Measurements from ENCODE around the gene GATB.

GATB gene

GRCh38 chr4:151750156-151750555 is 10.7 kb downstream of the GATB start:
- Histone ChIP-seq H3K79me2 (ENCODE audit: insufficient read depth, low read length) (no peaks in the 10 kb centered on the region), H3K4me3 (ENCODE audit: insufficient read depth, low read length, poor library complexity, severe bottlenecking) (no peak overlapping the region), H3K27me3 (ENCODE audit: low read length) (no peaks in the 10 kb centered on the region), H3F3A (ENCODE audit: insufficient read depth) (no peaks in the 10 kb centered on the region), H3K36me3 (ENCODE audit: low read length) (no peaks in the 10 kb centered on the region), H4K20me1 (ENCODE audit: low read depth, low read length) (no peaks in the 10 kb centered on the region), H3K4me2 (ENCODE audit: low read depth, low read length, poor library complexity, severe bottlenecking) (no peak overlapping the region), H3K27ac (ENCODE audit: low read depth, low read length) (no peak overlapping the region), H3K9me2 (replicated peaks; ENCODE audit: insufficient read depth, low read length) (no peaks in the 10 kb centered on the region), H3K9ac (ENCODE audit: low read length) (no peak overlapping the region), H3K9me3 (ENCODE audit: insufficient read depth, low read length) (no peaks in the 10 kb centered on the region), H2AFZ (ENCODE audit: low read depth, low read length, severe bottlenecking) (no peak overlapping the region)
- TF ChIP-seq CTCF (IDR thresholded peaks at IDR 0.05; ENCODE audit: insufficient read depth, low read length, poor library complexity, severe bottlenecking) (no peak), EZH2phosphoT487 (conservative IDR thresholded peaks at IDR 0.05; ENCODE audit: low read length) (no peak)

GRCh38 chr4:151745481-151746231 is 15.2 kb downstream of the GATB start:
- no peak overlapping the region for H3K9ac ChIP-seq (ENCODE audit: low read length)
- no peaks in the 10 kb centered on the region for H4K20me1 ChIP-seq (ENCODE audit: low read depth, low read length)
- no peaks in the 10 kb centered on the region for H3K79me2 ChIP-seq (ENCODE audit: insufficient read depth, low read length)
- no peaks in the 10 kb centered on the region for H3F3A ChIP-seq (ENCODE audit: insufficient read depth)
- no peaks in the 10 kb centered on the region for H3K36me3 ChIP-seq (ENCODE audit: low read length)
- no peak overlapping the region for H2AFZ ChIP-seq (ENCODE audit: low read depth, low read length, severe bottlenecking)
- TF ChIP-seq EZH2phosphoT487 (conservative IDR thresholded peaks at IDR 0.05; ENCODE audit: low read length) (no peak), CTCF (IDR thresholded peaks at IDR 0.05; ENCODE audit: insufficient read depth, low read length, poor library complexity, severe bottlenecking) (no peak)
- no peak overlapping the region for H3K4me2 ChIP-seq (ENCODE audit: low read depth, low read length, poor library complexity, severe bottlenecking)
- H3K9me3 ChIP-seq (ENCODE audit: insufficient read depth, low read length) = no peaks in the 10 kb centered on the region
- H3K27me3 ChIP-seq (ENCODE audit: low read length) = no peaks in the 10 kb centered on the region
- no peak overlapping the region for H3K27ac ChIP-seq (ENCODE audit: low read depth, low read length)
- H3K4me3 ChIP-seq (ENCODE audit: insufficient read depth, low read length, poor library complexity, severe bottlenecking) = no peak overlapping the region
- H3K9me2 ChIP-seq (replicated peaks; ENCODE audit: insufficient read depth, low read length) = no peaks in the 10 kb centered on the region

- Histone ChIP-seq H4K20me1 (ENCODE audit: low read depth, low read length) (no peaks in the 10 kb centered on the region), H3K9me3 (ENCODE audit: insufficient read depth, low read length) (no peaks in the 10 kb centered on the region), H3K4me3 (ENCODE audit: insufficient read depth, low read length, poor library complexity, severe bottlenecking) (no peak overlapping the region), H3F3A (ENCODE audit: insufficient read depth) (no peaks in the 10 kb centered on the region), H3K4me2 (ENCODE audit: low read depth, low read length, poor library complexity, severe bottlenecking) (no peak overlapping the region), H3K27ac (ENCODE audit: low read depth, low read length) (no peak overlapping the region), H3K9me2 (replicated peaks; ENCODE audit: insufficient read depth, low read length) (no peaks in the 10 kb centered on the region), H3K79me2 (ENCODE audit: insufficient read depth, low read length) (no peaks in the 10 kb centered on the region), H3K9ac (ENCODE audit: low read length) (no peak overlapping the region), H3K27me3 (ENCODE audit: low read length) (no peaks in the 10 kb centered on the region), H2AFZ (ENCODE audit: low read depth, low read length, severe bottlenecking) (no peak overlapping the region), H3K36me3 (ENCODE audit: low read length) (no peaks in the 10 kb centered on the region)
- TF ChIP-seq EZH2phosphoT487 (conservative IDR thresholded peaks at IDR 0.05; ENCODE audit: low read length) (no peak), CTCF (IDR thresholded peaks at IDR 0.05; ENCODE audit: insufficient read depth, low read length, poor library complexity, severe bottlenecking) (no peak)
Observed at GRCh38 chr4:151744614-151745013, 16.2 kb downstream of the GATB start.

Measured in SU-DHL-6 (cell line).